ENCODE data around the gene JPT2.
"Not testable (repeated sequence)": the region's sequence is repeated elsewhere in the genome, so short reads cannot be mapped to it uniquely, and the experiment has no call there.

Gene JPT2

GRCh38 chr16:1705688-1706385 is 27.8 kb downstream of the JPT2 start, which contains the start of gene MAPK8IP3:
Gene MAPK8IP3, plus strand, starts transcription at chr16:1706195. Its CDS starts 145 bp downstream, at chr16:1706340.
- Mint-ChIP-seq H3K27ac (peak within 1 kb of the TSS; percentile 98), H3K9me3 (no peaks in the 10 kb centered on the region), H3K36me3 (peaks cover 35% of the 10 kb centered on the region), H3K4me1 (peaks cover 10% of the 10 kb centered on the region), H3K4me3 (peak within 1 kb of the TSS; percentile 99)
- peak; percentile 90 for ATAC-seq
- DNase-seq (ENCODE audit: low spot score in 2 of 2) = peak; percentile 100

GRCh38 chr16:1706386-1707192 is 28.5 kb downstream of the JPT2 start:
- H3K4me3 Mint-ChIP-seq = peak overlapping the region; percentile 99
- no peaks in the 10 kb centered on the region for H3K9me3 Mint-ChIP-seq
- DNase-seq (ENCODE audit: low spot score in 2 of 2) (peak; percentile 19 to 60), ATAC-seq (peak; percentile 48)
- H3K27ac Mint-ChIP-seq = peak overlapping the region; percentile 98
- H3K36me3 Mint-ChIP-seq = peaks cover 31% of the 10 kb centered on the region
- H3K4me1 Mint-ChIP-seq = peaks cover 10% of the 10 kb centered on the region

GRCh38 chr16:1707193-1707790 is 29.2 kb downstream of the JPT2 start:
- Mint-ChIP-seq H3K4me3 (peak overlapping the region; percentile 99), H3K36me3 (peaks cover 31% of the 10 kb centered on the region), H3K9me3 (no peaks in the 10 kb centered on the region), H3K27ac (peak overlapping the region; percentile 98), H3K4me1 (peaks cover 12% of the 10 kb centered on the region)
- no peak for ATAC-seq
- DNase-seq (ENCODE audit: low spot score in 2 of 2) = no peak

- peaks cover 21% of the 10 kb centered on the region for H3K4me1 Mint-ChIP-seq
- H3K4me3 Mint-ChIP-seq = peak overlapping the region; percentile 99
- DNase-seq (ENCODE audit: low spot score in 2 of 2) (no peak), ATAC-seq (no peak)
- peaks cover 29% of the 10 kb centered on the region for H3K36me3 Mint-ChIP-seq
- peak overlapping the region; percentile 98 for H3K27ac Mint-ChIP-seq
- no peaks in the 10 kb centered on the region for H3K9me3 Mint-ChIP-seq
These were observed 30.1 kb downstream of the JPT2 start for GRCh38 chr16:1708083-1708767.

- Mint-ChIP-seq H3K4me1 (peaks cover 25% of the 10 kb centered on the region), H3K27ac (no peak overlapping the region), H3K4me3 (peak overlapping the region; percentile 99), H3K9me3 (no peaks in the 10 kb centered on the region), H3K36me3 (peaks cover 29% of the 10 kb centered on the region)
- DNase-seq (ENCODE audit: low spot score in 2 of 2) = no peak
- peak; percentile 47 for ATAC-seq
These were observed 30.7 kb downstream of the JPT2 start for GRCh38 chr16:1708768-1709180.

DNA sequence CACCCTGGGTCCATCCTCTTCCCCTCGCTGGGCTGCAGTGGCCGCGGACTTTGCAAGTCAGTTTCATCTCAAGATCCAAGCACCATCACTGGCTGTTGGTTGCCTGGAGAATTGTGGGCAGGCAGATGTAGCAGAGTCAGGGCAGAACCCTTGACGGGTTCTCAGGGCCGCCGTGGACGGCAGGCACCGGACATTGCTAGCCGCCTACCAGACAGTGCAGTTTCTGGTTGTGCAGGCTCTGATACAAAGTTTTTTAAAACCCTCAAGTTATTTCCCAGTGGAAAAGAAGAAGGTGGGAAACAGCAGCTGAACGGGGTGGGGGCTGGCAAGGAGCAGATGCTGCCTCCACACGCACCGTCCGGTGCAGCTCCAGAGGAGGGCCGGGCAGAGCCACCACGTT is 31.3 kb downstream of the JPT2 start:
- Mint-ChIP-seq H3K27ac (no peak overlapping the region), H3K36me3 (peaks cover 29% of the 10 kb centered on the region), H3K4me1 (peaks cover 25% of the 10 kb centered on the region), H3K4me3 (no peak overlapping the region), H3K9me3 (no peaks in the 10 kb centered on the region)
- ATAC-seq = no peak
- DNase-seq (ENCODE audit: low spot score in 2 of 2) = no peak

- Mint-ChIP-seq H3K9me3 (no peaks in the 10 kb centered on the region), H3K4me3 (no peak overlapping the region), H3K36me3 (peaks cover 25% of the 10 kb centered on the region), H3K27ac (no peak overlapping the region), H3K4me1 (peaks cover 30% of the 10 kb centered on the region)
- no peak for DNase-seq (ENCODE audit: low spot score in 2 of 2)
- no peak for ATAC-seq
These were observed 32.9 kb downstream of the JPT2 start for GRCh38 chr16:1710811-1711507.

- ATAC-seq (no peak), DNase-seq (ENCODE audit: low spot score in 2 of 2) (no peak)
- peaks cover 21% of the 10 kb centered on the region for H3K36me3 Mint-ChIP-seq
- H3K9me3 Mint-ChIP-seq = no peaks in the 10 kb centered on the region
- peak overlapping the region; percentile 54 for H3K27ac Mint-ChIP-seq
- peaks cover 24% of the 10 kb centered on the region for H3K4me1 Mint-ChIP-seq
- no peak overlapping the region for H3K4me3 Mint-ChIP-seq
These were observed 34.7 kb downstream of the JPT2 start for GRCh38 chr16:1712791-1713261.

DNA sequence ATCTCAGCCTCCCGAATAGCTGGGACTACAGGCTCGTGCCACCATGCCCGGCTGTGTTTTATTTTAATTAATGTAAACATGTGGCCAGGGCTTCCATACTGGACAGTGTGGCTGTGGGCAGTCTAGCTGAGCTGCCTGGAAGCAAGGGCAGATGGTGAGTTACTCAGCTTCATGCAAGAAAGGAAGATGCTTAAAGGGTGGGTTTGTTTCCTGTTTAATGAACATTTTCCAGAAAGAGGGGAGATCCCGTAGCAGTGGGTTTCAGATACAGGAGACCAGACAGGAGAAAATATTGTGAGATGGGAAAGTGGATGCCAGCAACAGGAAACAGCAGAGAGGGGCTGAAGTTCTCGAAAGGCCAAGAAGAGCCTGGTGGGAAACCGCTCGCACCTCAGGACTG is 35.3 kb downstream of the JPT2 start:
- Mint-ChIP-seq H3K4me1 (peaks cover 21% of the 10 kb centered on the region), H3K9me3 (no peaks in the 10 kb centered on the region), H3K4me3 (no peak overlapping the region), H3K36me3 (peaks cover 21% of the 10 kb centered on the region), H3K27ac (peak overlapping the region; percentile 54)
- DNase-seq (ENCODE audit: low spot score in 2 of 2) = no peak
- no peak for ATAC-seq

DNA sequence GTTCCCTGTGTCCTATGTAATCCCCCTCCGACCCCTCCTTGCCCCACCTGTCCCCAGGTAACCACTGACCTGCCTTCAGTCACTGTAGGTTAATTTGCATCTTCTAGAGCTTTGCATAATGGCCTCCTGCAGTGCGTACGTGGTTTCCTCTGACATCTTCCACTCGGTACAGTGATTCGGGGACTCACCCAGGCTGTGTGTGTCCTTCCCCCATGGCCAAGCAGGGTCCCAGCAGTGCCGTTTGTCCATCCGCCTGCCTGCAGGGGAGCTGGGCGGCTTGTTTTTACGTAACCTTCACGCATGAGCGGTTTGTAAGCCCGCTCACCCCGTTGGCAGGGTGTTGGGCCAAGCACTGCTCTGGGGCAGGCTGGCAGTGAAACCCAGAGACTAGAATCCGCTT is 35.9 kb downstream of the JPT2 start:
- peaks cover 21% of the 10 kb centered on the region for H3K36me3 Mint-ChIP-seq
- H3K9me3 Mint-ChIP-seq = no peaks in the 10 kb centered on the region
- no peak for DNase-seq (ENCODE audit: low spot score in 2 of 2)
- no peak overlapping the region for H3K27ac Mint-ChIP-seq
- H3K4me3 Mint-ChIP-seq = no peak overlapping the region
- H3K4me1 Mint-ChIP-seq = peaks cover 25% of the 10 kb centered on the region
- ATAC-seq = no peak

- Mint-ChIP-seq H3K4me1 (peaks cover 28% of the 10 kb centered on the region), H3K9me3 (no peaks in the 10 kb centered on the region), H3K4me3 (no peak overlapping the region), H3K36me3 (peaks cover 21% of the 10 kb centered on the region), H3K27ac (peak overlapping the region; percentile 84)
- ATAC-seq (no peak), DNase-seq (ENCODE audit: low spot score in 2 of 2) (no peak)
These were observed 37.1 kb downstream of the JPT2 start for GRCh38 chr16:1715220-1715619.

- ATAC-seq; H3K4me3 Mint-ChIP-seq; DNase-seq (ENCODE audit: low spot score in 2 of 2); H3K9me3 Mint-ChIP-seq; H3K36me3 Mint-ChIP-seq: not testable (repeated sequence)
- peaks cover 25% of the 10 kb centered on the region for H3K4me1 Mint-ChIP-seq
- peak overlapping the region; percentile 40 for H3K27ac Mint-ChIP-seq
These were observed 40.2 kb downstream of the JPT2 start for GRCh38 chr16:1718236-1718635.

GRCh38 chr16:1719559-1720229 is 41.6 kb downstream of the JPT2 start:
- H3K4me3 Mint-ChIP-seq; H3K9me3 Mint-ChIP-seq; H3K36me3 Mint-ChIP-seq; DNase-seq (ENCODE audit: low spot score in 2 of 2): not testable (repeated sequence)
- Mint-ChIP-seq H3K4me1 (peaks cover 27% of the 10 kb centered on the region), H3K27ac (peak overlapping the region; percentile 58)
- ATAC-seq = peak; percentile 60

DNA sequence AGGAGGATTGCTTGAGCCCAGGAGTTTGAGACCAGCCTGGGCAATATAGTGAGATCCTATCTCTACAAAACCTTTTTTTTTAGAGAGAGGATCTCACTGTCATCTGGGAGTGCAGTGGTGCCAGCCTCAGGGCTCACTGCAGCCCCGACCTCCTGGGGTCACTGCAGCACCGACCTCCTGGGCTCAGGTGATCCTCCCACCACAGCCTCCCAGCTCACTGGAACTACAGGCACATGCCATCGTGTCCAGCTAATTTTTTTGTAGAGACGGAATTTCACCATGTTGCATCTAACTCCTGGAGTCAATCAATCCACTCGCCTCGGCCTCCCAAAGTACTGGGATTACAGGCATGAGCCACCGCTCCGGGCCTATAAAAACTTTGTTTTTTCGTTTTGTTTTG is 43.3 kb downstream of the JPT2 start:
- peaks cover 22% of the 10 kb centered on the region for H3K4me1 Mint-ChIP-seq
- DNase-seq (ENCODE audit: low spot score in 2 of 2) (no peak), ATAC-seq (no peak)
- no peak overlapping the region for H3K4me3 Mint-ChIP-seq
- no peaks in the 10 kb centered on the region for H3K9me3 Mint-ChIP-seq
- peaks cover 9% of the 10 kb centered on the region for H3K36me3 Mint-ChIP-seq
- peak overlapping the region; percentile 17 for H3K27ac Mint-ChIP-seq

Measured in stimulated activated effector memory CD8-positive, alpha-beta T cell treated with anti-CD3 and anti-CD28 coated beads, Interleukin-12 subunit alpha, Interleukin-12 subunit beta, amount 100 ng/mL, for 72 hours (primary cell).